T-helper 2 cell treated with Interferon-gamma antibody and Interleukin-4, amounts not matched to agents 100 ng/mL and 5 ng/mL, for 36 hours (primary cell): ENCODE measurements around the gene GPR162. TPM values are rescaled to one million over a fixed set of nuclear protein-coding genes. Genes with fewer than 3 reads are reported as not detected.

Experiments
- intact Hi-C: fragments of 100-400 bp; cut with micrococcal nuclease; formaldehyde crosslinking; loops from one replicate; pipeline ENCODE4 v1.15.1; 2023
- total RNA-seq: library from RNA; stranded (reverse); gene quantifications from 2 replicates; pipeline ENCODE4 v1.2.3, GENCODE V29; 2022

Gene GPR162
- total RNA-seq, 1 donor from 2014 or later, result 0.32 TPM

DNA sequence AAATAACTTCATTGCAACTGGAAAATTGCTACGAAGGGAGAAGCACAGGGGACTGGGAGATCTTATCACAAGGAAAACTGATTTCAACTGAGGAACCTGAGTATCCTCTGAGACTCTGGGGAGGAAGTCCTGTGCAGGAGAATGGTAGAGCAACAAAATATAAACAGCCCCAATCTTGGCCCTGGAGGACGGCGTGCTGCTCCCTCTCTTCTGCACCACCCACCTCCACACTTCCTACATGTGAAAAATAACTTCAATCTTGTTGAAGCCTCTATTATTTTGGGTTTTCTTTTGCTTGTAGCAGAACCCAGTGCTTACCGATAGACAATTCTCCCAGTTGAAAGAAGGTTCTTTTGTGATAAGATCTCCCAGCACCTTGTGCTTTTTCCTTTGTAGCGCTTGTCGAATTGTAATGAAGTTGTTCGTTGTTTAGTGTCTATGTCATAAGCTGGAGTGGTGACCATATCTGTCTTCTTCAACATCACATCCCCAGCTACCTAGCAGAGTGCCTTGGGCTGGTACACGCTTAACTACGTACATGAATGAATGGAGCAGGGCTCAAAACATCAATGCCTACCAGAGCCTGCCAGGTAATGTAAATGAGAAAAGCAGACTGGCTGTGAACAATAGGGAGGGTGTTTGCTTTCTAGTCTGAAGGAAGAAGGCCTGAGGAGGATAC lies 35.1 kb upstream of the GPR162 start:
- intact Hi-C loops, result no loop called here

- intact Hi-C loops, result no loop called here
Measured at GRCh38 chr12:6787309-6787708, 34.3 kb upstream of the GPR162 start.

- intact Hi-C loops, result loop anchor here (1.0 to 2.0 kb wide), 4 partner anchors 10 to 64 kb away; partner anchors contain the start of genes COPS7A, MLF2 and PTMS
Measured at GRCh38 chr12:6788972-6789924, 32.4 kb upstream of the GPR162 start, which contains the start of gene CD4. CD4 (plus strand) TSS chr12:6789528; CDS start chr12:6800139, 10,611 bp downstream.

GRCh38 chr12:6790496-6791150 lies 31.0 kb upstream of the GPR162 start:
- intact Hi-C loops, result loop anchor here (5.0 kb wide), 3 partner anchors 37 to 233 kb away; partner anchors contain the start of genes IFFO1, P3H3 and PIANP

- intact Hi-C loops, result loop anchor here (5.0 kb wide), 3 partner anchors 35 to 235 kb away; partner anchors contain the start of genes IFFO1, P3H3 and PIANP
Measured at GRCh38 chr12:6791931-6792520, 29.6 kb upstream of the GPR162 start.

GRCh38 chr12:6792522-6793201 lies 29.0 kb upstream of the GPR162 start:
- intact Hi-C loops, result loop anchor here (5.0 kb wide), 3 partner anchors 35 to 235 kb away; partner anchors contain the start of genes IFFO1, P3H3 and PIANP

GRCh38 chr12:6795088-6795487 lies 26.5 kb upstream of the GPR162 start:
- intact Hi-C loops, result no loop called here

GRCh38 chr12:6796576-6796975 lies 25.0 kb upstream of the GPR162 start:
- intact Hi-C loops, result no loop called here

DNA sequence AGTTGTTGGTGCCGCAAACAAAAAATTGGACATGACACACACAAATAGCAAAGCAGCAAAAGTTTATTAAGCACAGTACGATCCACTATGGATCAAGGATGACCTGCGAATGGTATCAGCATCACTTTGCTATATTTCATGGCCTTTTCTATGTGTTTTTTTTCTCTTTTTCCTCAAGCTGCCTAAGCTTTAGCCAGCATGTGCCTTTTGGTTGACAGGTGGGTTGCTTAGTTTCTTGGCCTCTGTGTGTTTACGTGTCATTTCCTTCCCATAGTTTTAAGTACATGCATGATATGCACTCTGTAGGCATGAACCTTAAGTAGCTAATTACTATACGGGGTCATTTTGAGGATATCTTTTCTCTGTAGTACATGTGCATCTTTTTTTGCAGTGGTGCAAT lies 22.5 kb upstream of the GPR162 start:
- intact Hi-C loops, result no loop called here

DNA sequence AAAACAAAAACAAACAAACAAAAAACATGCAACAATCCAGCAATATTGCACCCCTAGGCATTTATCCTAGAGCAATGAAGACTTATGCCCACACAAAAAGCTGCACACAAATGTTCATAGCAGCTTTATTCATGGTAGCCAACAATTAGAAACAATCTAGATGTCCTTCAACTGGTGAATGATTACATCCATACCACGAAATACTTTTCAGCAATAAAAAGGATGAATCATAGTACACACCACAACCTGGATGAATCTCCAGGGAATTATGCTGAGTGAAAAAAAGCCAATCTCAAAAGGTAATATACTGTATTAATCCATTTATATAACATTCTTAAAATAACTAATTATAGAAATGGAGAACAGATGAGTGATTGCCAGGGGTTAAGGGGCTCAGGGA lies 14.5 kb upstream of the GPR162 start:
- intact Hi-C loops, result no loop called here

DNA sequence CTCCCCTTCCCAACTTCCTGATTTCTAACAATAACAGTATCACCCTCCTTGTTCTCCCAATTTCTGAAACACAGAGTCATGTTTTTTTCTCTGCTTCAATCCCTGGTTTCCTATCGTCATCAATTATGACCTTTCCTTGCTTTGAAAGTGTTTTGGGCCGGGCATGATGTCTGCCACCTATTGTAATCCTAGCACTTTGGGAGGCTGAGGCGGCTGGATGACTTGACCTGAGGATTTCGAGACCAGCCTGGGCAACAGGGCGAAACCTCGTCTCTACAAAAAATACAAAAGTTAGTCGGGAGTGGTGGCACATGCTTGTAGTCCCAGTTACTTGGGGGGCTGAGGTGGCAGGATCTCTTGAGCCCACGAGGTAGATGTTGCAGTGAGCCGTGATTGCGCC lies 12.6 kb upstream of the GPR162 start:
- intact Hi-C loops, result no loop called here

- intact Hi-C loops, result no loop called here
Measured at GRCh38 chr12:6810758-6811157, 10.9 kb upstream of the GPR162 start.

- intact Hi-C loops, result no loop called here
Measured at GRCh38 chr12:6813363-6813762, 8.3 kb upstream of the GPR162 start.

- intact Hi-C loops, result no loop called here
Measured at GRCh38 chr12:6816598-6816997, 5.0 kb upstream of the GPR162 start.

DNA sequence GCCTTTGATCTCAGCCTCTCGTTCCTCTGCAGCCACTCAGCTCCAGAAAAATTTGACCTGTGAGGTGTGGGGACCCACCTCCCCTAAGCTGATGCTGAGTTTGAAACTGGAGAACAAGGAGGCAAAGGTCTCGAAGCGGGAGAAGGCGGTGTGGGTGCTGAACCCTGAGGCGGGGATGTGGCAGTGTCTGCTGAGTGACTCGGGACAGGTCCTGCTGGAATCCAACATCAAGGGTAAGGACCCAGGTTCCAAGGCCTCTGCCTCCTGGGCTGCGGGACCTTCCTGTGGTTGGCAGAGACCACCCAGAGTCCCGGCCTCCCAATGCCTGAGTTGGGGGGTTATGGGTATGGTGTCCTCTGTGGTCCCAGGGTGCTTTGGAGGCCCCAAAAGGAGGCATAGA lies 4.5 kb upstream of the GPR162 start:
- intact Hi-C loops, result no loop called here

- intact Hi-C loops, result no loop called here
Measured at GRCh38 chr12:6817662-6818157, 3.9 kb upstream of the GPR162 start.

GRCh38 chr12:6818222-6818621 lies 3.4 kb upstream of the GPR162 start:
- intact Hi-C loops, result no loop called here

DNA sequence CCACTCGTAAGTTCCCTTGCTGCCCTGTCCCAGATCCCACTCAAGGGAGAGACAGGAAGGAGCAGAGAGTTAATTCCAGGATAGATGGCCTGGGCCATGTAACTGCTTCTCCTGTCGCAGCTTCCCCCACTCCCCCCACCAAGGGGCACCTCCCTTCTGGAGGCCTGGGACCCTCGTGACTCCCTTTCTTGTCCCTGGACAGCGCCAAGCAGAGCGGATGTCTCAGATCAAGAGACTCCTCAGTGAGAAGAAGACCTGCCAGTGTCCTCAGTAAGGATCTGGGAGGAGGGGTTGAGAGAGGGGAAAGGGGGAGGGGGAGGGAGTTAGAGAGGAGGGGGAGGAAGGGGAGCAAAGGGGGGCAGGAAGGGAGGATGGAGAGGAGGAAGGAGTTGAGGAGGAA lies 3.0 kb upstream of the GPR162 start:
- intact Hi-C loops, result no loop called here

DNA sequence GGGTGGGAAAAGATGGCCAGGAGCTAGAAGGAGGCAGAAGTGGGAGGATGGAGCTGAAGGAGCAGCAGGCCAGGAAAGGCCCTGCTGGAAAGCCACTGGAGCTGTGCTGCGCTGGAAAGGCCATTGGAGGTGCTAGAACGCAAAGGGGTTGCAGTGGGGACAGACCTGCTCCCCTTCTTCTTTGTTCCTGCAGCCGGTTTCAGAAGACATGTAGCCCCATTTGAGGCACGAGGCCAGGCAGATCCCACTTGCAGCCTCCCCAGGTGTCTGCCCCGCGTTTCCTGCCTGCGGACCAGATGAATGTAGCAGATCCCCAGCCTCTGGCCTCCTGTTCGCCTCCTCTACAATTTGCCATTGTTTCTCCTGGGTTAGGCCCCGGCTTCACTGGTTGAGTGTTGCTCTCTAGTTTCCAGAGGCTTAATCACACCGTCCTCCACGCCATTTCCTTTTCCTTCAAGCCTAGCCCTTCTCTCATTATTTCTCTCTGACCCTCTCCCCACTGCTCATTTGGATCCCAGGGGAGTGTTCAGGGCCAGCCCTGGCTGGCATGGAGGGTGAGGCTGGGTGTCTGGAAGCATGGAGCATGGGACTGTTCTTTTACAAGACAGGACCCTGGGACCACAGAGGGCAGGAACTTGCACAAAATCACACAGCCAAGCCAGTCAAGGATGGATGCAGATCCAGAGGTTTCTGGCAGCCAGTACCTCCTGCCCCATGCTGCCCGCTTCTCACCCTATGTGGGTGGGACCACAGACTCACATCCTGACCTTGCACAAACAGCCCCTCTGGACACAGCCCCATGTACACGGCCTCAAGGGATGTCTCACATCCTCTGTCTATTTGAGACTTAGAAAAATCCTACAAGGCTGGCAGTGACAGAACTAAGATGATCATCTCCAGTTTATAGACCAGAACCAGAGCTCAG lies 2.3 kb upstream of the GPR162 start:
- intact Hi-C loops, result no loop called here
